ENCODE results near the gene MPPE1. TPM values are rescaled to one million over a fixed set of nuclear protein-coding genes. Genes with fewer than 3 reads are reported as not detected.

Gene MPPE1
- total and polyA plus RNA-seq, 9 of the 15 experiments (the other 6 are each of a cell fraction or from before 2014, with no cell fraction given): 10.7 to 19.5 (median 13.3) TPM

DNA sequence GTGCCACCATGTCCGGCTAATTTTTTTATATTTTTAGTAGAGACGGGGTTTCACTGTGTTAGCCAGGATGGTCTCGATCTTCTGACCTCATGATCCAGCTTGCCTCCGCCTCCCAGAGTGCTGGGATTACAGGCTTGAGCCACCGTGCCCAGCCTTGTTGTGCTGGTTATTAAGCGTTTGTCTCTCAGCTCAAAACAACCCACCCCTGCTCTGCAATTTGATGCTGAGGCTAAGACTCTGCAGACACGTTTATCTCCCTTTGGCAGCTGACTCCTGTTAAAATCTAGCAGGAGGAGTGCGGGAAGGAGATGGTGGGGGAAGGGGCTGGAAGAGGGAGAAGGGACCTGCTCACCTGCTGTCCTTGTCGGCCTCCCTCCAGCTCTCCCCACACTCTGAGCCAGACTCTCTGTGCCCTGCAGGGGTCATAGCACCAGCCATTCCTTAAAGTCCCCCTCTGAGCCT is 43.3 kb upstream of the MPPE1 start (continued):
- TF ChIP-seq, protein P1, sequence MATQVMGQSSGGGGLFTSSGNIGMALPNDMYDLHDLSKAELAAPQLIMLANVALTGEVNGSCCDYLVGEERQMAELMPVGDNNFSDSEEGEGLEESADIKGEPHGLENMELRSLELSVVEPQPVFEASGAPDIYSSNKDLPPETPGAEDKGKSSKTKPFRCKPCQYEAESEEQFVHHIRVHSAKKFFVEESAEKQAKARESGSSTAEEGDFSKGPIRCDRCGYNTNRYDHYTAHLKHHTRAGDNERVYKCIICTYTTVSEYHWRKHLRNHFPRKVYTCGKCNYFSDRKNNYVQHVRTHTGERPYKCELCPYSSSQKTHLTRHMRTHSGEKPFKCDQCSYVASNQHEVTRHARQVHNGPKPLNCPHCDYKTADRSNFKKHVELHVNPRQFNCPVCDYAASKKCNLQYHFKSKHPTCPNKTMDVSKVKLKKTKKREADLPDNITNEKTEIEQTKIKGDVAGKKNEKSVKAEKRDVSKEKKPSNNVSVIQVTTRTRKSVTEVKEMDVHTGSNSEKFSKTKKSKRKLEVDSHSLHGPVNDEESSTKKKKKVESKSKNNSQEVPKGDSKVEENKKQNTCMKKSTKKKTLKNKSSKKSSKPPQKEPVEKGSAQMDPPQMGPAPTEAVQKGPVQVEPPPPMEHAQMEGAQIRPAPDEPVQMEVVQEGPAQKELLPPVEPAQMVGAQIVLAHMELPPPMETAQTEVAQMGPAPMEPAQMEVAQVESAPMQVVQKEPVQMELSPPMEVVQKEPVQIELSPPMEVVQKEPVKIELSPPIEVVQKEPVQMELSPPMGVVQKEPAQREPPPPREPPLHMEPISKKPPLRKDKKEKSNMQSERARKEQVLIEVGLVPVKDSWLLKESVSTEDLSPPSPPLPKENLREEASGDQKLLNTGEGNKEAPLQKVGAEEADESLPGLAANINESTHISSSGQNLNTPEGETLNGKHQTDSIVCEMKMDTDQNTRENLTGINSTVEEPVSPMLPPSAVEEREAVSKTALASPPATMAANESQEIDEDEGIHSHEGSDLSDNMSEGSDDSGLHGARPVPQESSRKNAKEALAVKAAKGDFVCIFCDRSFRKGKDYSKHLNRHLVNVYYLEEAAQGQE (IDR thresholded peaks at IDR 0.05; ENCODE audit: borderline replicate concordance): peak; percentile 20; the same call in 1 of the 2 replicates
- TF ChIP-seq, protein P1 (CRISPR knock-in tag; IDR thresholded peaks at IDR 0.05; ENCODE audit: low read depth): no peak
- TF ChIP-seq, protein P2, sequence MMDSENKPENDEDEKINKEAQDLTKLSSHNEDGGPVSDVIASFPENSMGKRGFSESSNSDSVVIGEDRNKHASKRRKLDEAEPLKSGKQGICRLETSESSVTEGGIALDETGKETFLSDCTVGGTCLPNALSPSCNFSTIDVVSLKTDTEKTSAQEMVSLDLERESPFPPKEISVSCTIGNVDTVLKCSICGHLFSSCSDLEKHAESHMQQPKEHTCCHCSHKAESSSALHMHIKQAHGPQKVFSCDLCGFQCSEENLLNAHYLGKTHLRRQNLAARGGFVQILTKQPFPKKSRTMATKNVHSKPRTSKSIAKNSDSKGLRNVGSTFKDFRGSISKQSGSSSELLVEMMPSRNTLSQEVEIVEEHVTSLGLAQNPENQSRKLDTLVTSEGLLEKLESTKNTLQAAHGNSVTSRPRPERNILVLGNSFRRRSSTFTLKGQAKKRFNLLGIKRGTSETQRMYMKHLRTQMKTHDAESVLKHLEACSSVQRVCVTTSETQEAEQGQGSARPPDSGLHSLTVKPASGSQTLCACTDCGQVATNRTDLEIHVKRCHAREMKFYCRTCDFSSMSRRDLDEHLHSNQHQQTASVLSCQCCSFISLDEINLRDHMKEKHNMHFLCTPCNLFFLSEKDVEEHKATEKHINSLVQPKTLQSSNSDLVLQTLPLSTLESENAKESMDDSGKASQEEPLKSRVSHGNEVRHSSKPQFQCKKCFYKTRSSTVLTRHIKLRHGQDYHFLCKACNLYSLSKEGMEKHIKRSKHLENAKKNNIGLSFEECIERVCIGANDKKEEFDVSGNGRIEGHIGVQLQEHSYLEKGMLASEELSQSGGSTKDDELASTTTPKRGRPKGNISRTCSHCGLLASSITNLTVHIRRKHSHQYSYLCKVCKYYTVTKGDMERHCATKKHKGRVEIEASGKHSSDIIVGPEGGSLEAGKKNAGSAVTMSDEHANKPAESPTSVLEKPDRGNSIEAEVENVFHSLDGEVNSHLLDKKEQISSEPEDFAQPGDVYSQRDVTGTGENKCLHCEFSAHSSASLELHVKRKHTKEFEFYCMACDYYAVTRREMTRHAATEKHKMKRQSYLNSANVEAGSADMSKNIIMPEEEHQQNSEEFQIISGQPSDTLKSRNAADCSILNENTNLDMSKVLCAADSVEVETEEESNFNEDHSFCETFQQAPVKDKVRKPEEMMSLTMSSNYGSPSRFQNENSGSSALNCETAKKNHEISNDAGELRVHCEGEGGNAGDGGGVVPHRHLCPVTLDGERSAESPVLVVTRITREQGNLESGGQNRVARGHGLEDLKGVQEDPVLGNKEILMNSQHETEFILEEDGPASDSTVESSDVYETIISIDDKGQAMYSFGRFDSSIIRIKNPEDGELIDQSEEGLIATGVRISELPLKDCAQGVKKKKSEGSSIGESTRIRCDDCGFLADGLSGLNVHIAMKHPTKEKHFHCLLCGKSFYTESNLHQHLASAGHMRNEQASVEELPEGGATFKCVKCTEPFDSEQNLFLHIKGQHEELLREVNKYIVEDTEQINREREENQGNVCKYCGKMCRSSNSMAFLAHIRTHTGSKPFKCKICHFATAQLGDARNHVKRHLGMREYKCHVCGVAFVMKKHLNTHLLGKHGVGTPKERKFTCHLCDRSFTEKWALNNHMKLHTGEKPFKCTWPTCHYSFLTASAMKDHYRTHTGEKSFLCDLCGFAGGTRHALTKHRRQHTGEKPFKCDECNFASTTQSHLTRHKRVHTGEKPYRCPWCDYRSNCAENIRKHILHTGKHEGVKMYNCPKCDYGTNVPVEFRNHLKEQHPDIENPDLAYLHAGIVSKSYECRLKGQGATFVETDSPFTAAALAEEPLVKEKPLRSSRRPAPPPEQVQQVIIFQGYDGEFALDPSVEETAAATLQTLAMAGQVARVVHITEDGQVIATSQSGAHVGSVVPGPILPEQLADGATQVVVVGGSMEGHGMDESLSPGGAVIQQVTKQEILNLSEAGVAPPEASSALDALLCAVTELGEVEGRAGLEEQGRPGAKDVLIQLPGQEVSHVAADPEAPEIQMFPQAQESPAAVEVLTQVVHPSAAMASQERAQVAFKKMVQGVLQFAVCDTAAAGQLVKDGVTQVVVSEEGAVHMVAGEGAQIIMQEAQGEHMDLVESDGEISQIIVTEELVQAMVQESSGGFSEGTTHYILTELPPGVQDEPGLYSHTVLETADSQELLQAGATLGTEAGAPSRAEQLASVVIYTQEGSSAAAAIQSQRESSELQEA (IDR thresholded peaks at IDR 0.05; ENCODE audit: low read depth): no peak
- no peak for TF ChIP-seq ZNF143 (CRISPR knock-in tag; IDR thresholded peaks at IDR 0.05)
- TF ChIP-seq BDP1 (IDR thresholded peaks at IDR 0.05; ENCODE audit: insufficient read depth, insufficient read length): no peak
- peak; percentile 48 for TF ChIP-seq RBBP5 (IDR thresholded peaks at IDR 0.05; ENCODE audit: borderline replicate concordance, insufficient read depth, low read length, poor library complexity, severe bottlenecking)
- no peak for TF ChIP-seq ZNF57 (CRISPR knock-in tag; IDR thresholded peaks at IDR 0.05)
- TF ChIP-seq HMGN3 (IDR thresholded peaks at IDR 0.05; ENCODE audit: borderline replicate concordance, extremely low read depth, insufficient read length, low read depth, low read length): no peak
- peak; percentile 81 for TF ChIP-seq SOX6 (IDR thresholded peaks at IDR 0.05)
- TF ChIP-seq ETV1 (tag; conservative IDR thresholded peaks at IDR 0.05; ENCODE audit: low read depth): no peak
- no peak for TF ChIP-seq EGR1 (conservative IDR thresholded peaks at IDR 0.05)
- TF ChIP-seq ZNF830 (CRISPR knock-in tag; IDR thresholded peaks at IDR 0.05): no peak
